NCI-H82 (cell line): ENCODE data around the gene MRPL4.
"Not testable (repeated sequence)": the region's sequence is repeated elsewhere in the genome, so short reads cannot be mapped to it uniquely, and the experiment has no call there.

Source experiments
- DNase-seq: peaks from one replicate; lab custom pipeline; 2025; lab: John Stamatoyannopoulos, UW

MRPL4 gene

GRCh38 chr19:10262771-10263170 lies 10.8 kb downstream of the MRPL4 start:
- no peak for DNase-seq

GRCh38 chr19:10266706-10267105 lies 14.7 kb downstream of the MRPL4 start:
- no peak for DNase-seq

GRCh38 chr19:10268071-10268470 lies 16.1 kb downstream of the MRPL4 start:
- DNase-seq = no peak

- peak; percentile 79 for DNase-seq
Measured at GRCh38 chr19:10269333-10270179, 17.5 kb downstream of the MRPL4 start.

- no peak for DNase-seq
Measured at GRCh38 chr19:10270180-10270615, 18.2 kb downstream of the MRPL4 start.

- peak; percentile 47 for DNase-seq
Measured at GRCh38 chr19:10270616-10271394, 18.8 kb downstream of the MRPL4 start, which contains the start of gene ICAM1. ICAM1 (plus strand) TSS chr19:10271120; CDS start chr19:10271160, 40 bp downstream.

- DNase-seq = peak; percentile 47
Measured at GRCh38 chr19:10271543-10272086, 19.6 kb downstream of the MRPL4 start.

- no peak for DNase-seq
Measured at GRCh38 chr19:10274589-10274988, 22.6 kb downstream of the MRPL4 start.

GRCh38 chr19:10277795-10278589 lies 26.0 kb downstream of the MRPL4 start:
- no peak for DNase-seq

GRCh38 chr19:10278935-10279334 lies 26.9 kb downstream of the MRPL4 start:
- no peak for DNase-seq

- DNase-seq = no peak
Measured at GRCh38 chr19:10279737-10280442, 27.9 kb downstream of the MRPL4 start.

GRCh38 chr19:10282043-10282442 lies 30.0 kb downstream of the MRPL4 start:
- DNase-seq = not testable (repeated sequence)

- DNase-seq = no peak
Measured at GRCh38 chr19:10283301-10284064, 31.5 kb downstream of the MRPL4 start.

- DNase-seq = no peak
Measured at GRCh38 chr19:10284065-10284959, 32.3 kb downstream of the MRPL4 start.

- no peak for DNase-seq
Measured at GRCh38 chr19:10284960-10285278, 32.9 kb downstream of the MRPL4 start.

- no peak for DNase-seq
Measured at GRCh38 chr19:10285393-10285792, 33.4 kb downstream of the MRPL4 start.

- DNase-seq = peak; percentile 78
Measured at GRCh38 chr19:10286803-10287737, 35.1 kb downstream of the MRPL4 start, which contains the start of gene ICAM4. ICAM4 (plus strand) TSS chr19:10286955; CDS start chr19:10287013, 58 bp downstream.

- peak; percentile 91 for DNase-seq
Measured at GRCh38 chr19:10288662-10289166, 36.7 kb downstream of the MRPL4 start.
